Large intestine (tissue), 12 donors: ENCODE measurements around the gene EPN1. TPM values are rescaled to one million over a fixed set of nuclear protein-coding genes. Genes with fewer than 3 reads are reported as not detected.
A peak's percentile ranks its signal among the peaks of the same experiment; 100 is the strongest.

Experiments
- DNase-seq, 2 donors: peaks; one replicate each; pipeline versions ENCODE4 v3.0.0 to v3.0.0-alpha.2; 2013
- H3K27ac ChIP-seq: one replicate; pipeline ENCODE4 v1.5.1; 2013; ENCODE audit warnings: low read length
- H3K27me3 ChIP-seq: 2 replicates; pipeline ENCODE4 v1.6.1; 2013; ENCODE audit warnings: low read length; ENCODE audit not compliant: control insufficient read depth, insufficient read depth
- H3K36me3 ChIP-seq: 2 replicates; pipeline ENCODE4 v1.6.1; 2013; ENCODE audit warnings: low read length; ENCODE audit not compliant: control insufficient read depth, insufficient read depth
- H3K4me1 ChIP-seq: one replicate; pipeline ENCODE4 v1.6.1; 2013; ENCODE audit warnings: low read length; ENCODE audit not compliant: control insufficient read depth, insufficient read depth
- H3K4me3 ChIP-seq: one replicate; pipeline ENCODE4 v1.5.1; 2013; ENCODE audit warnings: low read length
- H3K9me3 ChIP-seq: one replicate; pipeline ENCODE4 v1.6.1; 2013; ENCODE audit warnings: mild to moderate bottlenecking, low read depth, low read length, moderate library complexity; ENCODE audit not compliant: control insufficient read depth
- WGBS: methylation state at CpG from one replicate; pipeline ENCODE4 v1.1.5; 2013; ENCODE audit warnings: low lambda C conversion rate; ENCODE audit not compliant: insufficient coverage; 5-methylcytosine and 5-hydroxymethylcytosine counted together
- long read RNA-seq, 11 donors: transcript quantifications; one replicate each; lab custom pipeline, GENCODE V29; 2026
- polyA plus RNA-seq: library from polyadenylated mRNA; unstranded; fragments of 120-200 nt; gene quantifications from one replicate; pipeline ENCODE4 v1.2.1, GENCODE V29; 2013

The EPN1 gene
- 153 TPM for polyA plus RNA-seq
- long read RNA-seq, donor 1, full-length matches to known transcripts: 16 of 27 reads
- long read RNA-seq, donor 1, partial matches to known transcripts: 6 of 27 reads
- long read RNA-seq, donor 1, other reads (novel, unspliced or antisense): 5 of 27 reads
- long read RNA-seq, donor 2, full-length matches to known transcripts: 21 of 51 reads
- long read RNA-seq, donor 2, partial matches to known transcripts: 13 of 51 reads
- long read RNA-seq, donor 2, other reads (novel, unspliced or antisense): 17 of 51 reads
- long read RNA-seq, donor 3, full-length matches to known transcripts: 17 of 67 reads
- long read RNA-seq, donor 3, partial matches to known transcripts: 37 of 67 reads
- long read RNA-seq, donor 3, other reads (novel, unspliced or antisense): 13 of 67 reads
- long read RNA-seq, donor 4, full-length matches to known transcripts: 3 of 3 reads
- long read RNA-seq, donor 4, partial matches to known transcripts: 0 of 3 reads
- long read RNA-seq, donor 4, other reads (novel, unspliced or antisense): 0 of 3 reads
- long read RNA-seq, donor 5, full-length matches to known transcripts: 11 of 11 reads
- long read RNA-seq, donor 5, partial matches to known transcripts: 0 of 11 reads
- long read RNA-seq, donor 5, other reads (novel, unspliced or antisense): 0 of 11 reads
- long read RNA-seq, donor 6, full-length matches to known transcripts: 17 of 70 reads
- long read RNA-seq, donor 6, partial matches to known transcripts: 38 of 70 reads
- long read RNA-seq, donor 6, other reads (novel, unspliced or antisense): 15 of 70 reads
- long read RNA-seq, donor 7, full-length matches to known transcripts: 7 of 7 reads
- long read RNA-seq, donor 7, partial matches to known transcripts: 0 of 7 reads
- long read RNA-seq, donor 7, other reads (novel, unspliced or antisense): 0 of 7 reads
- long read RNA-seq, donor 8, full-length matches to known transcripts: 15 of 80 reads
- long read RNA-seq, donor 8, partial matches to known transcripts: 65 of 80 reads
- long read RNA-seq, donor 8, other reads (novel, unspliced or antisense): 0 of 80 reads
- long read RNA-seq, donor 9, full-length matches to known transcripts: 5 of 17 reads
- long read RNA-seq, donor 9, partial matches to known transcripts: 12 of 17 reads
- long read RNA-seq, donor 9, other reads (novel, unspliced or antisense): 0 of 17 reads
- long read RNA-seq, donor 10, full-length matches to known transcripts: 21 of 48 reads
- long read RNA-seq, donor 10, partial matches to known transcripts: 20 of 48 reads
- long read RNA-seq, donor 10, other reads (novel, unspliced or antisense): 7 of 48 reads
- long read RNA-seq, donor 11, full-length matches to known transcripts: 15 of 31 reads
- long read RNA-seq, donor 11, partial matches to known transcripts: 16 of 31 reads
- long read RNA-seq, donor 11, other reads (novel, unspliced or antisense): 0 of 31 reads

DNA sequence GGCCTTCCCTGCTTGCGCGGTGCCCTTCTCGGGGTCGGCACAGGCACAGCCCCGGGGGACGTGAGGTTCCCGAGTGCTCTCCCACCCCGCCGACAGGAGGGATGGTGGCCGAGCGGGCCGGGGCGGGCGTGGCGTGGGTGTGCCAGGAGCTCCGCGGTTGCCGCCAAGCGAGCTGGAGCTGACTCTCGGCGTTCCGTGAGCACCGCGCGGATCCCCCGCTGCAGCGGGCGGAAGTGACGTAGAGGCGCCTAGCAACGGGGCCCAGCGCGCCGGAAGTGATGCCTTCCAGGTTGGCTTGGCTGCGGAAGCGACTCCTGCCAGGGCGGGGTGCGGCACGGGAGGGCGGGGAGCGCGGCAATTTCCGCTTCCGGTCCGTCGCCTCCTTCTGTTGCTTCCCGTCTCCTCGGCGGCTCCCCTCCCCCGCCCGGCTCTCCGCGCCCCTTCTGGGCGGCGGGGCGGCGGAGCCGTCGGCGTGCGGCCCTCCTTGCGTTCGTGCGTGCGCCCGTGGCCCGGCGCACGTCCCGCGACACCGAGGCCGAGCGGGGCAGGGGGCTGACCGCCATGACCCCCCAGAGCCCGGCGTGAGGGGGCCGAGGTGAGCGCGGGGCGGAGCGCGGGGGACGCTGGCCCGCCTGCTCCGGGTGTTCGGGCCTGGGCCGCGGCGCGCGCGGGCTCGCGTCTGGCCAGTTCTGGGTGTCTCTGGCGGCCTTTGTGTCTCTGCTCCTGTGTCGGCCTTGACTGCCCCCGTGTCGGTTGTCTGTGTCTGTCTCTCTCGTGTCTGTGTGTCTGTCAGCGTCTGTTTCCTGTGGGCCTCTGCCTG, at the start of gene EPN1:
EPN1 (plus strand) TSS at position 386 of the 820 bp plus-strand sequence. CDS start 3,402 bp downstream, outside the sequence.
- Histone ChIP-seq H3K4me1 (peaks cover 22% of the 10 kb centered on the region), H3K27ac (peak within 1 kb of the TSS; percentile 80), H3K27me3 (no peaks in the 10 kb centered on the region), H3K36me3 (peaks cover 53% of the 10 kb centered on the region), H3K4me3 (peak within 1 kb of the TSS; percentile 88), H3K9me3 (no peaks in the 10 kb centered on the region)
- DNase-seq: peak; percentile 97
- WGBS: no CpG with 5 or more reads among the region's 101 CpGs

DNA sequence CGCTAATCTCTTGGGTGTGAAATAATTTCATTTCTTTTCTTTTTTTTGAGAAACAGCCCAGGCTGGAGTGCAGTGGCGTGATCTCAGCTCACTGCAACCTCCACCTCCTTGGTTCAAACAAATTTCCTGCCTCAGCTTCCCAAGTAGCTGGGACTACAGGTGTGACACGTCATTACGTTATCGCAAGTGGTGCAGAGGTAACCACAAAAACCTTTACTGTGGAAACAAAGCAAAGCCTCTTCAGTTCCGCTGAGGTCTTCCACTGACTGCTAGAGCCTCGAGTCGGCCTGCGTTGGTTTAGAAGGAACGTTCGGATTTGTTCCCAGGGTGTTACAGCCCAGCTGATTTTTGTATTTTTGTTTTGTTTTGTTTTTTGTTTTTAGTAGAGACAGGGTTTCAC, 48.7 kb upstream of the EPN1 start:
- H3K4me1 ChIP-seq: peaks cover 14% of the 10 kb centered on the region
- H3K9me3 ChIP-seq: no peaks in the 10 kb centered on the region
- WGBS: no CpG with 5 or more reads among the region's 11 CpGs
- no peak overlapping the region for H3K27ac ChIP-seq
- H3K27me3 ChIP-seq: no peaks in the 10 kb centered on the region
- no peak for DNase-seq
- no peak overlapping the region for H3K4me3 ChIP-seq
- peaks cover 6% of the 10 kb centered on the region for H3K36me3 ChIP-seq

DNA sequence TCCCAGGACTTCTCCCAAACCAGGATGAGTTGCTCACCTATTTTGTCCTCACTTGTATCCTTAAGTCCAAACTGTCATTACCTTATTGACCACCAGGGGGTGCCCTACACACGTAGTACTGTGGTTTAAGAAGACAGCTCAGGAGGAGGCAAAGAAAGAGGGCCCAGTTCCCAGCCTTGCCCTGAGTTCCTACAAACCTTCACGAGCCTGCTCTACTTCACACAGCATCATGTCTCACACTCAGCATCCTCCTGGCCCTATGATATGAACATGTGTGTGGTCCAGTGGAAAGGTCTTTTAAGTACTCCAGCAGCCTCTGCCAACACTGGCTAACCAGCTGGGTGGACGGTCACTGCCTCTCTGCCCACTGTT, 42.6 kb upstream of the EPN1 start:
- peaks cover 11% of the 10 kb centered on the region for H3K4me1 ChIP-seq
- DNase-seq: peak; percentile 86 to 93
- no peak overlapping the region for H3K27ac ChIP-seq
- WGBS: no CpG with 5 or more reads among the region's 3 CpGs
- no peaks in the 10 kb centered on the region for H3K9me3 ChIP-seq
- H3K4me3 ChIP-seq: no peak overlapping the region
- no peaks in the 10 kb centered on the region for H3K27me3 ChIP-seq
- H3K36me3 ChIP-seq: no peaks in the 10 kb centered on the region

DNA sequence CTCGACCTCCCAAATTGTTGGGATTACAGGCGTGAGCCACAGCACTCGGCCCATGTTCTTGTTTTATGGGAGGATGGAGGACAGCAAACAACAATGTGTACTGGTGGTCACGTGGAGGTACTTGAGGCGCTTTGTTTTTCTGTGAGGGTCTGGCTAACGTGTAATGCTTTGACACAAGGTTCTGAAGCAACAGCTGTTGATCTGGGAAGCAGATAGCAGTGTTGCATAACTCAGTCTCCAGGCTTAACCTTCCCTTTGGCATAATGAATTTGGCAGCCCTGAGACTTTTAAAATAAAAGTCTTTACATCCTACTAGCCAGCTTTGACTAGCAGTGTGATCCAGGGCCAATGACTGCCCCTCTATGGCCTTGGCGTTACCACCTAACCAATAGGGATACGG, 41.2 kb upstream of the EPN1 start:
- Histone ChIP-seq H3K9me3 (no peaks in the 10 kb centered on the region), H3K27ac (no peak overlapping the region), H3K36me3 (peaks cover 4% of the 10 kb centered on the region), H3K27me3 (no peaks in the 10 kb centered on the region), H3K4me1 (peaks cover 11% of the 10 kb centered on the region), H3K4me3 (no peak overlapping the region)
- WGBS: no CpG with 5 or more reads among the region's 8 CpGs
- DNase-seq: peak in 1 of 2 donors; percentile 1

DNA sequence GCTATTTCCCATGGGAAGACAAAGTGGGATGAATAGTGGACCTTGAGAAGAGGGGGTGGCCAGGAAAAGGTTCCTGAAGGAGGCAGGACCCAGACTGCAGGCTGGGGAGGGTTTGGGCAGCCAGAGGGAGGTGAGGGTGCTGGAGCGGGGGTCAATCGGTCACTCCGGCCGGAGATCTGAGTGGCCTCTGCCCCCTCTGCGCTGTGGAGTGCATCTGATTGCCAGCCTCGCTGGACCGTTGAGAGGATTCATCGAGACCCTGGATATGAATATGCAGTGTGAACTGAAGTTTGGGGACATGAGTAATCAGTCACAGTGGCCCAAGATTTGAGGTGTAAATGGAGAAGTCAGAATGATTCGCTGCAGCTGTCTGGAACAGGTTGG, 39.7 kb upstream of the EPN1 start:
- DNase-seq: peak in 1 of 2 donors; percentile 28
- Histone ChIP-seq H3K27me3 (no peaks in the 10 kb centered on the region), H3K36me3 (peaks cover 4% of the 10 kb centered on the region), H3K4me3 (peak overlapping the region; percentile 99), H3K4me1 (peaks cover 15% of the 10 kb centered on the region), H3K27ac (peak overlapping the region; percentile 94), H3K9me3 (peaks cover 5% of the 10 kb centered on the region)
- WGBS: 0% methylated on average over 3 of the region's 9 CpGs

DNA sequence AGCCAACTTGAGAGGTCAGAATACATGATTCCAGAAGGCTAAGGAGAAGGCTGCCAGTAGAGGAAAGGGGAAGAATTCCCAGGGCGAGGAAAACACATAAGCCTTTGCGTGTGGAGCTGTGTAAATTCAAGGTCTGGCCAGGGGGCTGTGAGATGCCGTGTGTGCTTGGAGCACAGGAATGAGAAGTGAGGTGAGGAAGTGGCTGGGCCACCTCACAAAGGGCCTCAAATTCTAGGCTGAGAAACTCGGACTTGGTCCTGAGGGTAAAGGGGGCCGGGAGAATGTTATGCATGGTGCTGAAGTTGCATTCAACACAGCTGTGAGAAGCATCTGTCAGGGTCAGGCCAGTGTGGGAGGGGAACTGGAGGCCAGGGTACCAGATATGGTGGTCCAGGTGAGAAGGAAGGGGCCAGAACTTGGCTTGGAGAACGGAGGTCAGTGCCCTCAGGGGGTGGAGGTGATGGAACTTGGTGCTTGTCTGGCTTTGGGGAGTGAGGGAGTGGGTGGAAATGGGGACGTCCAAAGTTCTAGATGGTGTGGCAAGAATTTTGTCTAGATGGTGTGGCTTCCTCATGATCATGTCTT, 39.1 kb upstream of the EPN1 start:
- Histone ChIP-seq H3K36me3 (peaks cover 4% of the 10 kb centered on the region), H3K4me1 (peaks cover 17% of the 10 kb centered on the region), H3K9me3 (peaks cover 5% of the 10 kb centered on the region), H3K27me3 (no peaks in the 10 kb centered on the region), H3K27ac (no peak overlapping the region), H3K4me3 (peak overlapping the region; percentile 99)
- DNase-seq: no peak
- no CpG with 5 or more reads among the region's 7 CpGs for WGBS

DNA sequence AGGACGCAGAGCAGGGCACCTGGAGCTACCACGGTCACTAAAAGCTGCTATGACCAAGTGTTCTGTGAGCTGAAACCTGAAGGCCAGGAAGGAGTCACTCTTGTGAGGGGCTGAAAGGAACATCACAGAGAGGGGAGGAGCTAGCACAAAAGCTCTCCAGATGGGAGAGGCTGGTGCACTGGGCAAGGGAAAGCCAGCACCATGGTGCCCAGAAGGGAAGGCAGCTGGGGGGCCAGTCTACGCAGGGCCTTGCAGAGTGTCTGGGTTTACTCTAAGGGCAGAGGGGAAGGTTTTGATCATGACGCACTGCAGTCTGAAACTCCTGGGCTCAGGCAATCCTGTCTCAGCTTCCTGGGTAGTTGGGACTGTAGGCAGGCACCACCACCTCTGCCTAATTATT, 38.3 kb upstream of the EPN1 start:
- Histone ChIP-seq H3K4me1 (peaks cover 17% of the 10 kb centered on the region), H3K27ac (no peak overlapping the region), H3K9me3 (peaks cover 5% of the 10 kb centered on the region), H3K36me3 (peaks cover 4% of the 10 kb centered on the region), H3K27me3 (no peaks in the 10 kb centered on the region), H3K4me3 (no peak overlapping the region)
- DNase-seq: no peak
- no CpG with 5 or more reads among the region's 4 CpGs for WGBS

DNA sequence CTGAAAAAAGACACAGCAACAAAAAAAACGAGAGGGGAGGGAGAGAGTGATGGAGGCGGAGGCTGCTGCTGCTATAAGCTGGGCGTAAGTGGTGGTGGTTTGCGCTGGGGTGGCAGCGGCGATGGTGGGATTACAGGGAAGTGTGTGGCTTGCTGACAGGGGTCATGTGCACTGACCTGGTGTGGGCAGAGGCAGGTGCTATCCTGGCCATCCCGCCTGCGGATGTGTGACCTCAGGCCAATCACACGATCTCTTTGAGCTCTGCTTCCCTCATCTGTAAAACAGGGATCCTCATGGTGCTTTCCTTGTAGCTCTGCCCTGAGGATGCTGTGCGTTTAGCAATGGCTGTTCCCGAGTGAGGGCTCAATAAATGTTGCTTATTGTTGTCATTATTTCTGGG, 37.5 kb upstream of the EPN1 start:
- H3K4me1 ChIP-seq: peaks cover 22% of the 10 kb centered on the region
- peaks cover 5% of the 10 kb centered on the region for H3K9me3 ChIP-seq
- DNase-seq: no peak
- no CpG with 5 or more reads among the region's 11 CpGs for WGBS
- H3K27ac ChIP-seq: no peak overlapping the region
- no peak overlapping the region for H3K4me3 ChIP-seq
- H3K27me3 ChIP-seq: no peaks in the 10 kb centered on the region
- H3K36me3 ChIP-seq: peaks cover 4% of the 10 kb centered on the region

DNA sequence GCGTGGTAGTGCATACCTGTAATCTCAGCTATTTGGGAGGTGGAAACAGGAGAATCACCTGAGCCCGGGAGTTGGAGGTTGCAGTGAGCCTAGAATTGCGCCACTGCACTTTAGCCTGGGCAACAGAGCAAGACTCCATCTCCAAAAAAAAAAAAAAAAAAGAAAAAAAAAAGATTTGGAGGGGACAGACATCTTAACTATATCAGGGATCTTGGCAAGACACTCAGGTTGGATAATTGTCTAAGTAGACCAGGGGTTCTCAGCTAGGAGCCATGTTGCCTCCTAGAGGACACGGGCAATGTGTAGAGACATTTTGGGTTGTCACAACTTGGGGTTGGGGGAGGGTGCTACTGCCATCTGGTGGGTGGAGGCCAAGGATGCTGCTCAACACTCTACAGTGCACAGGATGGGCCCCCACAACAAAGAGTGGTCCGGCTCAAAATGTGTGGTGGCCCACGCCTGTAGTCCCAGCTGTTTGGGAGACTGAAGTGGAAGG, 36.1 kb upstream of the EPN1 start:
- Histone ChIP-seq H3K4me1 (peaks cover 28% of the 10 kb centered on the region), H3K27ac (no peak overlapping the region), H3K36me3 (peaks cover 4% of the 10 kb centered on the region), H3K4me3 (no peak overlapping the region), H3K9me3 (peaks cover 5% of the 10 kb centered on the region), H3K27me3 (no peaks in the 10 kb centered on the region)
- DNase-seq: peak in 1 of 2 donors; percentile 22
- no CpG with 5 or more reads among the region's 6 CpGs for WGBS
